ENCODE data around the gene MRPS16.

The MRPS16 gene

GRCh38 chr10:73215749-73216148, 36.7 kb downstream of the MRPS16 start:
- H3K56ac ChIP-seq (ENCODE audit: low read length), result no peak overlapping the region
- no peaks in the 10 kb centered on the region for H3K4me1 ChIP-seq (ENCODE audit: control insufficient read depth, low read depth, low read length)
- DNase-seq, result no peak
- no peak overlapping the region for H2BK15ac ChIP-seq (replicated peaks; ENCODE audit: low read depth)
- H3K23ac ChIP-seq (ENCODE audit: low read length), result no peak overlapping the region
- H3K4me2 ChIP-seq (ENCODE audit: low read length), result no peak overlapping the region
- H3K27ac ChIP-seq (ENCODE audit: low read depth, low read length), result no peak overlapping the region
- H2BK5ac ChIP-seq (ENCODE audit: low read length), result no peak overlapping the region
- WGBS (ENCODE audit: extremely low coverage, insufficient coverage, low lambda C conversion rate), result no CpG with 5 or more reads among the region's 1 CpG
- no peak overlapping the region for H4K5ac ChIP-seq (ENCODE audit: low read length)
- no peak overlapping the region for H2AK5ac ChIP-seq (ENCODE audit: low read length)
- H3K9ac ChIP-seq (ENCODE audit: low read length), result no peak overlapping the region
- H3K79me2 ChIP-seq (ENCODE audit: control insufficient read depth, insufficient read depth, low read length), result no peaks in the 10 kb centered on the region
- no peak overlapping the region for H4K8ac ChIP-seq (ENCODE audit: low read depth, low read length)
- no peak overlapping the region for H3K4me3 ChIP-seq (ENCODE audit: low read length)
- no peaks in the 10 kb centered on the region for H3K79me1 ChIP-seq (ENCODE audit: low read length)
- H3K36me3 ChIP-seq (ENCODE audit: control insufficient read depth, insufficient read depth, low read length), result no peaks in the 10 kb centered on the region
- H3K4ac ChIP-seq (ENCODE audit: low read depth, low read length), result no peak overlapping the region
- H3K18ac ChIP-seq (ENCODE audit: low read length), result no peak overlapping the region
- no peaks in the 10 kb centered on the region for H3K27me3 ChIP-seq (ENCODE audit: insufficient read depth, low read length, poor library complexity)
- H2BK120ac ChIP-seq (ENCODE audit: low read depth, low read length), result no peak overlapping the region

- H3K4ac ChIP-seq (ENCODE audit: low read depth, low read length), result no peak overlapping the region
- H2AK5ac ChIP-seq (ENCODE audit: low read length), result no peak overlapping the region
- H3K36me3 ChIP-seq (ENCODE audit: control insufficient read depth, insufficient read depth, low read length), result no peaks in the 10 kb centered on the region
- H2BK15ac ChIP-seq (replicated peaks; ENCODE audit: low read depth), result no peak overlapping the region
- H3K27ac ChIP-seq (ENCODE audit: low read depth, low read length), result no peak overlapping the region
- no peaks in the 10 kb centered on the region for H3K79me2 ChIP-seq (ENCODE audit: control insufficient read depth, insufficient read depth, low read length)
- DNase-seq, result no peak
- H3K23ac ChIP-seq (ENCODE audit: low read length), result no peak overlapping the region
- H3K4me2 ChIP-seq (ENCODE audit: low read length), result no peak overlapping the region
- no CpG with 5 or more reads among the region's 4 CpGs for WGBS (ENCODE audit: extremely low coverage, insufficient coverage, low lambda C conversion rate)
- H4K8ac ChIP-seq (ENCODE audit: low read depth, low read length), result no peak overlapping the region
- no peak overlapping the region for H3K9ac ChIP-seq (ENCODE audit: low read length)
- no peaks in the 10 kb centered on the region for H3K27me3 ChIP-seq (ENCODE audit: insufficient read depth, low read length, poor library complexity)
- no peak overlapping the region for H2BK5ac ChIP-seq (ENCODE audit: low read length)
- no peak overlapping the region for H4K5ac ChIP-seq (ENCODE audit: low read length)
- no peak overlapping the region for H3K56ac ChIP-seq (ENCODE audit: low read length)
- no peaks in the 10 kb centered on the region for H3K4me1 ChIP-seq (ENCODE audit: control insufficient read depth, low read depth, low read length)
- no peak overlapping the region for H2BK120ac ChIP-seq (ENCODE audit: low read depth, low read length)
- H3K79me1 ChIP-seq (ENCODE audit: low read length), result no peaks in the 10 kb centered on the region
- H3K4me3 ChIP-seq (ENCODE audit: low read length), result no peak overlapping the region
- H3K18ac ChIP-seq (ENCODE audit: low read length), result no peak overlapping the region
Measured at GRCh38 chr10:73211106-73211811, 41.2 kb downstream of the MRPS16 start.

GRCh38 chr10:73210395-73211105, 41.9 kb downstream of the MRPS16 start:
- Histone ChIP-seq H4K8ac (ENCODE audit: low read depth, low read length) (no peak overlapping the region), H2BK120ac (ENCODE audit: low read depth, low read length) (no peak overlapping the region), H4K5ac (ENCODE audit: low read length) (no peak overlapping the region), H3K18ac (ENCODE audit: low read length) (no peak overlapping the region), H3K4me1 (ENCODE audit: control insufficient read depth, low read depth, low read length) (no peaks in the 10 kb centered on the region), H3K4me3 (ENCODE audit: low read length) (no peak overlapping the region), H3K79me2 (ENCODE audit: control insufficient read depth, insufficient read depth, low read length) (no peaks in the 10 kb centered on the region), H3K27ac (ENCODE audit: low read depth, low read length) (no peak overlapping the region), H3K23ac (ENCODE audit: low read length) (no peak overlapping the region), H2BK15ac (replicated peaks; ENCODE audit: low read depth) (no peak overlapping the region), H3K79me1 (ENCODE audit: low read length) (no peaks in the 10 kb centered on the region), H3K36me3 (ENCODE audit: control insufficient read depth, insufficient read depth, low read length) (no peaks in the 10 kb centered on the region), H2BK5ac (ENCODE audit: low read length) (no peak overlapping the region), H3K4ac (ENCODE audit: low read depth, low read length) (no peak overlapping the region), H3K56ac (ENCODE audit: low read length) (no peak overlapping the region), H3K9ac (ENCODE audit: low read length) (no peak overlapping the region), H2AK5ac (ENCODE audit: low read length) (no peak overlapping the region), H3K27me3 (ENCODE audit: insufficient read depth, low read length, poor library complexity) (no peaks in the 10 kb centered on the region), H3K4me2 (ENCODE audit: low read length) (no peak overlapping the region)
- no CpG with 5 or more reads among the region's 3 CpGs for WGBS (ENCODE audit: extremely low coverage, insufficient coverage, low lambda C conversion rate)
- DNase-seq, result no peak

GRCh38 chr10:73209705-73210104, 42.7 kb downstream of the MRPS16 start:
- Histone ChIP-seq H3K4me2 (ENCODE audit: low read length) (no peak overlapping the region), H3K79me2 (ENCODE audit: control insufficient read depth, insufficient read depth, low read length) (no peaks in the 10 kb centered on the region), H3K18ac (ENCODE audit: low read length) (no peak overlapping the region), H3K36me3 (ENCODE audit: control insufficient read depth, insufficient read depth, low read length) (no peaks in the 10 kb centered on the region), H2AK5ac (ENCODE audit: low read length) (no peak overlapping the region), H3K4me3 (ENCODE audit: low read length) (no peak overlapping the region), H3K27me3 (ENCODE audit: insufficient read depth, low read length, poor library complexity) (no peaks in the 10 kb centered on the region), H2BK15ac (replicated peaks; ENCODE audit: low read depth) (no peak overlapping the region), H3K4me1 (ENCODE audit: control insufficient read depth, low read depth, low read length) (no peaks in the 10 kb centered on the region), H2BK120ac (ENCODE audit: low read depth, low read length) (no peak overlapping the region), H3K23ac (ENCODE audit: low read length) (no peak overlapping the region), H3K56ac (ENCODE audit: low read length) (no peak overlapping the region), H4K5ac (ENCODE audit: low read length) (no peak overlapping the region), H4K8ac (ENCODE audit: low read depth, low read length) (no peak overlapping the region), H3K27ac (ENCODE audit: low read depth, low read length) (no peak overlapping the region), H2BK5ac (ENCODE audit: low read length) (no peak overlapping the region), H3K4ac (ENCODE audit: low read depth, low read length) (no peak overlapping the region), H3K9ac (ENCODE audit: low read length) (no peak overlapping the region), H3K79me1 (ENCODE audit: low read length) (no peaks in the 10 kb centered on the region)
- no CpG with 5 or more reads among the region's 1 CpG for WGBS (ENCODE audit: extremely low coverage, insufficient coverage, low lambda C conversion rate)
- DNase-seq, result no peak

GRCh38 chr10:73207883-73208282, 44.6 kb downstream of the MRPS16 start:
- H2AK5ac ChIP-seq (ENCODE audit: low read length), result no peak overlapping the region
- H3K18ac ChIP-seq (ENCODE audit: low read length), result no peak overlapping the region
- H3K4me2 ChIP-seq (ENCODE audit: low read length), result no peak overlapping the region
- H3K9ac ChIP-seq (ENCODE audit: low read length), result no peak overlapping the region
- no peak overlapping the region for H4K5ac ChIP-seq (ENCODE audit: low read length)
- no CpG with 5 or more reads among the region's 2 CpGs for WGBS (ENCODE audit: extremely low coverage, insufficient coverage, low lambda C conversion rate)
- H4K8ac ChIP-seq (ENCODE audit: low read depth, low read length), result no peak overlapping the region
- no peaks in the 10 kb centered on the region for H3K79me1 ChIP-seq (ENCODE audit: low read length)
- H2BK15ac ChIP-seq (replicated peaks; ENCODE audit: low read depth), result no peak overlapping the region
- no peak overlapping the region for H3K4ac ChIP-seq (ENCODE audit: low read depth, low read length)
- H3K27me3 ChIP-seq (ENCODE audit: insufficient read depth, low read length, poor library complexity), result no peaks in the 10 kb centered on the region
- H3K56ac ChIP-seq (ENCODE audit: low read length), result no peak overlapping the region
- DNase-seq, result no peak
- no peak overlapping the region for H3K23ac ChIP-seq (ENCODE audit: low read length)
- no peaks in the 10 kb centered on the region for H3K79me2 ChIP-seq (ENCODE audit: control insufficient read depth, insufficient read depth, low read length)
- H3K4me3 ChIP-seq (ENCODE audit: low read length), result no peak overlapping the region
- H2BK120ac ChIP-seq (ENCODE audit: low read depth, low read length), result no peak overlapping the region
- no peak overlapping the region for H2BK5ac ChIP-seq (ENCODE audit: low read length)
- H3K4me1 ChIP-seq (ENCODE audit: control insufficient read depth, low read depth, low read length), result no peaks in the 10 kb centered on the region
- H3K36me3 ChIP-seq (ENCODE audit: control insufficient read depth, insufficient read depth, low read length), result no peaks in the 10 kb centered on the region
- H3K27ac ChIP-seq (ENCODE audit: low read depth, low read length), result no peak overlapping the region

Data from mesendoderm (in vitro differentiated cells).